HepG2 (cell line): Measurements from ENCODE around the gene MB. TPM values are rescaled to one million over a fixed set of nuclear protein-coding genes. Genes with fewer than 3 reads are reported as not detected.

Experiments
- ATAC-seq: fragments of 200-7000 bp; cut with Tn5 transposase; 3 replicates; pipeline ENCODE4 v1.9.1; 2020; ENCODE audit warnings: mild to moderate bottlenecking, moderate library complexity
- BruUV-seq: library from RNA; stranded (reverse); fragments of 400-500 nt; replicated peaks from 2 replicates; lab custom pipeline; 2021; lab: Mats Ljungman, UMichigan
- CTCF ChIA-PET: fragments of 300-600 bp; formaldehyde crosslinking; extraction: SDS; loops from one replicate; lab custom pipeline; 2021; ENCODE audit warnings: low total read pairs, inconsistent platforms, low intra/inter-chr PET ratio; lab: Yijun Ruan, JAX
- POLR2A ChIA-PET: fragments of 350-600 bp; sonication (Branson Sonifier 250); formaldehyde crosslinking; loops from one replicate; lab custom pipeline; 2020; ENCODE audit warnings: antibody characterized with exemption, inconsistent platforms; lab: Yijun Ruan, JAX
- DNase-seq: peaks from one replicate; pipeline ENCODE4 v3.0.0-alpha.2; 2015; ENCODE audit warnings: low spot score
- FAIRE-seq: peaks from 3 replicates; lab custom pipeline; 2011; peaks lifted over from hg19 to GRCh38; lab: Jason Lieb, UNC
- H2AFZ ChIP-seq: one replicate; pipeline ENCODE4 v1.6.1; 2011; ENCODE audit warnings: low read length, inconsistent platforms
- H3K27ac ChIP-seq: fragments of 300-600 bp; 3 replicates; pipeline ENCODE4 v1.8.0; 2011; ENCODE audit warnings: mixed run types, mild to moderate bottlenecking, mixed read lengths, low read length, inconsistent platforms; ENCODE audit not compliant: insufficient read depth; ENCODE audit errors: extremely low read length
- H3K27me3 ChIP-seq, 2 experiments: fragments of 200-600 bp in 1 of 2; 2 replicates in 1 of 2; 3 replicates in 1 of 2; pipeline versions ENCODE4 v1.6.0 to v1.8.0; 2011; ENCODE audit warnings: low read length in 2 of 2, mild to moderate bottlenecking in 2 of 2, moderate library complexity in 2 of 2, inconsistent platforms in 1 of 2; ENCODE audit not compliant: insufficient read depth in 2 of 2, control insufficient read depth in 1 of 2
- H3K36me3 ChIP-seq, 2 experiments: fragments of 200-600 bp in 1 of 2; replicated peaks in 1 of 2; 2 replicates in 1 of 2; 3 replicates in 1 of 2; pipeline versions ENCODE4 v1.5.1 to v1.8.0; 2011; ENCODE audit warnings: low read length in 2 of 2, inconsistent platforms in 1 of 2; ENCODE audit not compliant: insufficient read depth in 2 of 2, control insufficient read depth in 1 of 2
- H3K4me1 ChIP-seq: 2 replicates; pipeline ENCODE4 v1.5.1; 2012; ENCODE audit warnings: low read length, inconsistent platforms; ENCODE audit not compliant: insufficient read depth
- H3K4me2 ChIP-seq: 2 replicates; pipeline ENCODE4 v1.6.0; 2011; ENCODE audit warnings: low read depth, low read length, inconsistent platforms
- H3K4me3 ChIP-seq, 3 experiments: fragments of 200-600 bp in 1 of 3; sonication (generic), shearing (Covaris generic) in 1 of 3; replicated peaks in 1 of 3; 2 replicates each; pipeline ENCODE4 v1.5.1; 2011 to 2016; ENCODE audit warnings: low read length in 3 of 3, inconsistent platforms in 2 of 3, low read depth in 2 of 3, mild to moderate bottlenecking in 2 of 3, control low read depth in 1 of 3, mixed read lengths in 1 of 3; ENCODE audit not compliant: insufficient read depth in 1 of 3
- H3K79me2 ChIP-seq: one replicate; pipeline ENCODE4 v1.6.1; 2011; ENCODE audit warnings: low read length, inconsistent platforms; ENCODE audit not compliant: insufficient read depth
- H3K9ac ChIP-seq: 2 replicates; pipeline ENCODE4 v1.6.0; 2011; ENCODE audit warnings: mild to moderate bottlenecking, low read depth, low read length, inconsistent platforms; ENCODE audit not compliant: insufficient read depth
- H3K9me3 ChIP-seq: 2 replicates; pipeline ENCODE4 v1.5.1; 2012; ENCODE audit warnings: mild to moderate bottlenecking, low read length
- H4K20me1 ChIP-seq: 2 replicates; pipeline ENCODE4 v1.6.0; 2011; ENCODE audit warnings: inconsistent platforms, mild to moderate bottlenecking, low read length, moderate library complexity; ENCODE audit not compliant: insufficient read depth
- AHR ChIP-seq: IDR thresholded peaks from 2 replicates; pipeline ENCODE4 v1.6.1; 2018; ENCODE audit warnings: missing genetic modification reagents, missing compliant biosample characterization
- MAFF ChIP-seq: IDR thresholded peaks from 2 replicates; pipeline ENCODE4 v1.6.1; 2011; ENCODE audit warnings: low read depth, low read length, improper control_type of control experiment
- MAFG ChIP-seq: sonication (generic); formaldehyde crosslinking; IDR thresholded peaks from 2 replicates; pipeline ENCODE4 v1.5.1; 2020; ENCODE audit warnings: mild to moderate bottlenecking, missing genetic modification reagents
- RXRA ChIP-seq: sonication (generic); formaldehyde crosslinking; IDR thresholded peaks from 2 replicates; pipeline ENCODE4 v1.5.1; 2020; ENCODE audit warnings: missing genetic modification reagents
- TAF1 ChIP-seq: sonication (generic); formaldehyde crosslinking; IDR thresholded peaks from 2 replicates; pipeline ENCODE4 v1.4.0; 2020; ENCODE audit warnings: missing genetic modification reagents
- TBX2 ChIP-seq: sonication (generic); formaldehyde crosslinking; IDR thresholded peaks from 2 replicates; pipeline ENCODE4 v1.5.0; 2020; ENCODE audit warnings: missing genetic modification reagents, mild to moderate bottlenecking, borderline replicate concordance
- ZNF121 ChIP-seq: sonication (generic); formaldehyde crosslinking; IDR thresholded peaks from 2 replicates; pipeline ENCODE4 v1.5.0; 2020; ENCODE audit warnings: mild to moderate bottlenecking, missing genetic modification reagents
- ZNF207 ChIP-seq: fragments of 450-650 bp; IDR thresholded peaks from 2 replicates; pipeline ENCODE4 v1.6.1; 2016; ENCODE audit warnings: antibody characterized with exemption, borderline replicate concordance
- ZNF703 ChIP-seq: sonication (generic); formaldehyde crosslinking; IDR thresholded peaks from 2 replicates; pipeline ENCODE4 v1.5.1; 2020; ENCODE audit warnings: missing genetic modification reagents, mild to moderate bottlenecking, moderate library complexity, borderline replicate concordance
- ZNF746 ChIP-seq: sonication (generic); formaldehyde crosslinking; IDR thresholded peaks from 2 replicates; pipeline ENCODE4 v1.8.0; 2022; ENCODE audit warnings: mild to moderate bottlenecking, missing genetic modification reagents
- WGBS: methylation state at CpG from one replicate; pipeline ENCODE4 v1.1.6; 2017; ENCODE audit warnings: low lambda C conversion rate; 5-methylcytosine and 5-hydroxymethylcytosine counted together
- in situ Hi-C: cut with HindIII; loops from 2 replicates; pipeline ENCODE4 v1.10.0; 2017; ENCODE audit warnings: low pct_unique_long_range_greater_than_20kb; ENCODE audit not compliant: extremely low pct_ligation_motif_present
- intact Hi-C: fragments of 100-400 bp; cut with micrococcal nuclease; formaldehyde crosslinking; loops from one replicate; pipeline ENCODE4 v1.10.0; 2022; ENCODE audit not compliant: unreplicated experiment
- polyA plus RNA-seq, 8 experiments: library from polyadenylated mRNA; depleted of rRNA in 3 of 8; stranded (reverse) in 7 of 8; unstranded in 1 of 8; fragments of >200 nt; fragmentation: Illumina TruSeq in 4 of 8; extraction: Trizol in 4 of 8; gene quantifications; 2 replicates each; pipeline versions ENCODE4 v1.2.1 to v1.2.3, GENCODE V29; 2011 to 2016; ENCODE audit warnings: low read depth in 4 of 8, missing spikeins in 1 of 8, mixed read lengths in 1 of 8; ENCODE audit not compliant: insufficient read depth in 1 of 8
- total RNA-seq, 5 experiments: library from RNA; depleted of rRNA; stranded (reverse); fragments of >200 nt; fragmentation: Illumina TruSeq; extraction: Trizol; gene quantifications; 2 replicates each; pipeline ENCODE4 v1.2.3, GENCODE V29; 2016; ENCODE audit warnings: low read depth in 1 of 5
- TF ChIP-seq, protein P1 (sequence below): conservative IDR thresholded peaks from 2 replicates; pipeline ENCODE4 v1.6.1; 2018; ENCODE audit warnings: missing genetic modification reagents
- TF ChIP-seq, protein P2 (sequence below): sonication (generic); formaldehyde crosslinking; IDR thresholded peaks from 2 replicates; pipeline ENCODE4 v1.4.0; 2020; ENCODE audit warnings: missing genetic modification reagents, borderline replicate concordance
- TF ChIP-seq, protein P3 (sequence below): sonication (generic); formaldehyde crosslinking; IDR thresholded peaks from 2 replicates; pipeline ENCODE4 v1.5.0; 2020; ENCODE audit warnings: missing genetic modification reagents, mild to moderate bottlenecking, borderline replicate concordance
- TF ChIP-seq, protein P4 (sequence below): sonication (generic); formaldehyde crosslinking; IDR thresholded peaks from 2 replicates; pipeline ENCODE4 v1.8.0; 2023; ENCODE audit warnings: mild to moderate bottlenecking, missing genetic modification reagents

Gene MB
- total and polyA plus RNA-seq, 2 of the 13 experiments (the other 11 are each of a cell fraction or from before 2014, with no cell fraction given): 0.07 TPM; not detected in 1

DNA sequence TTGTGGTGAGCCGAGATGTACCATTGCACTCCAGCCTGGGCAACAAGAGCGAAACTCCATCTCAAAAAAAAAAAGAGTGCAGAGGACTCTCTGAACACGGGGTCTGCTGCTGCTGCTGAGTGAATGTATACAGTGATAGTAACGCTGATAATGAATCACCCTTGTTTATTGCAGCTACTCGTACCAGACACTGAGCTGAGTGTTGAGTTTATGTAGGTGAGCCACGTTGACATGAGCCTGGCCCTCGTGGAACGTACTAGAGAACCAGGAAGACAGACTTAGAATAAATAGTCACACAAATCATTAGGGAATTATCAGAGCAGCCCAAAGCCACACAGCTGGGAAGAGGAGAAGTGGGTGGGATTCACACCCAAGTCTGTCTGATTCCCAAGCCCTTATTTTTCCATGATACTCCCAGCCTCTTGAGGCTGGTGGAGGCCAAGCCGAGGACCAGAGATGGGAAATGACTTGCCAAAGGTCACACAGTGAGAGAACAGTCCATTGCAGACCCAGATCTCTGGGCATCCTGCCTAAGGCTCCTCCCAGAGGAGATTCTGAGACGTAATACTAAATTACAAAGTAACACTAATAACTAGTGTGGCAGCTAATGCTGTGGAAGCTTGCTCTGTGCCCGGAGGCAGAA, 34.8 kb downstream of the MB start (continued):
- TF ChIP-seq ZNF207: no peak
- TF ChIP-seq, protein P1, sequence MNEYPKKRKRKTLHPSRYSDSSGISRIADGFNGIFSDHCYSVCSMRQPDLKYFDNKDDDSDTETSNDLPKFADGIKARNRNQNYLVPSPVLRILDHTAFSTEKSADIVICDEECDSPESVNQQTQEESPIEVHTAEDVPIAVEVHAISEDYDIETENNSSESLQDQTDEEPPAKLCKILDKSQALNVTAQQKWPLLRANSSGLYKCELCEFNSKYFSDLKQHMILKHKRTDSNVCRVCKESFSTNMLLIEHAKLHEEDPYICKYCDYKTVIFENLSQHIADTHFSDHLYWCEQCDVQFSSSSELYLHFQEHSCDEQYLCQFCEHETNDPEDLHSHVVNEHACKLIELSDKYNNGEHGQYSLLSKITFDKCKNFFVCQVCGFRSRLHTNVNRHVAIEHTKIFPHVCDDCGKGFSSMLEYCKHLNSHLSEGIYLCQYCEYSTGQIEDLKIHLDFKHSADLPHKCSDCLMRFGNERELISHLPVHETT: no peak

DNA sequence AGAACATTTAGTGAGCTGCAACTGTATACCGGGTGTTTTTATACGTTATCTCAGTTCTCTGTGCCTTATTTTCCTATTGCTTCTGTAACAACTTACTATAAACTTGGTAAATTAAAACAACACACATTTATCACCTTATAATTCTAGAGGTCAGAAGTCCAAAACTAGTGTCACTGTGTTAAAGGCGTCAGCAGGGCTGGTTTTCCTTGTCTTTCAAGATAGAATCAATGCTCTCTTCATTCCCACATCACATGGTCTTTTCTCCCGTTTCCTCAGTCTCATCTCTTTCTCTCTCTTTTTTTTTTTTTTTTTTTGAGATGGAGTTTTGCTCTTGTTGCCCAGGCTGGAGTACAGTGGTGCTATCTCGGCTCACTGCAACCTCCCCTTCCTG, 36.1 kb downstream of the MB start:
- ChIA-PET CTCF (no interaction called here), POLR2A (no interaction called here)
- intact Hi-C loops (no loop called here), in situ Hi-C loops (loop anchor here (5.0 kb wide), 1 partner anchor 149 kb away; no protein-coding TSS in a partner anchor)
- no peak for DNase-seq
- no peaks in the 10 kb centered on the region for H3K9me3 ChIP-seq
- no peak overlapping the region for H3K4me3 ChIP-seq
- no peak for FAIRE-seq
- H2AFZ ChIP-seq: no peak overlapping the region
- no peaks in the 10 kb centered on the region for H3K4me1 ChIP-seq
- no TSS peak for BruUV-seq
- WGBS: 38% methylated on average over 5 of the region's 5 CpGs
- no peak overlapping the region for H3K27ac ChIP-seq
- no peaks in the 10 kb centered on the region for H3K36me3 ChIP-seq
- H3K79me2 ChIP-seq: no peaks in the 10 kb centered on the region
- ATAC-seq: no peak
- no peaks in the 10 kb centered on the region for H3K27me3 ChIP-seq
- H4K20me1 ChIP-seq: no peaks in the 10 kb centered on the region
- H3K4me2 ChIP-seq: no peak overlapping the region
- TF ChIP-seq ZNF746 (CRISPR knock-in tag) (no peak), MAFG (CRISPR knock-in tag) (no peak), MAFF (no peak), TBX2 (CRISPR knock-in tag) (no peak), AHR (CRISPR knock-in tag) (no peak), ZNF703 (no peak), ZNF121 (CRISPR knock-in tag) (no peak), RXRA (no peak), TAF1 (CRISPR knock-in tag) (no peak)
- TF ChIP-seq, protein P2, sequence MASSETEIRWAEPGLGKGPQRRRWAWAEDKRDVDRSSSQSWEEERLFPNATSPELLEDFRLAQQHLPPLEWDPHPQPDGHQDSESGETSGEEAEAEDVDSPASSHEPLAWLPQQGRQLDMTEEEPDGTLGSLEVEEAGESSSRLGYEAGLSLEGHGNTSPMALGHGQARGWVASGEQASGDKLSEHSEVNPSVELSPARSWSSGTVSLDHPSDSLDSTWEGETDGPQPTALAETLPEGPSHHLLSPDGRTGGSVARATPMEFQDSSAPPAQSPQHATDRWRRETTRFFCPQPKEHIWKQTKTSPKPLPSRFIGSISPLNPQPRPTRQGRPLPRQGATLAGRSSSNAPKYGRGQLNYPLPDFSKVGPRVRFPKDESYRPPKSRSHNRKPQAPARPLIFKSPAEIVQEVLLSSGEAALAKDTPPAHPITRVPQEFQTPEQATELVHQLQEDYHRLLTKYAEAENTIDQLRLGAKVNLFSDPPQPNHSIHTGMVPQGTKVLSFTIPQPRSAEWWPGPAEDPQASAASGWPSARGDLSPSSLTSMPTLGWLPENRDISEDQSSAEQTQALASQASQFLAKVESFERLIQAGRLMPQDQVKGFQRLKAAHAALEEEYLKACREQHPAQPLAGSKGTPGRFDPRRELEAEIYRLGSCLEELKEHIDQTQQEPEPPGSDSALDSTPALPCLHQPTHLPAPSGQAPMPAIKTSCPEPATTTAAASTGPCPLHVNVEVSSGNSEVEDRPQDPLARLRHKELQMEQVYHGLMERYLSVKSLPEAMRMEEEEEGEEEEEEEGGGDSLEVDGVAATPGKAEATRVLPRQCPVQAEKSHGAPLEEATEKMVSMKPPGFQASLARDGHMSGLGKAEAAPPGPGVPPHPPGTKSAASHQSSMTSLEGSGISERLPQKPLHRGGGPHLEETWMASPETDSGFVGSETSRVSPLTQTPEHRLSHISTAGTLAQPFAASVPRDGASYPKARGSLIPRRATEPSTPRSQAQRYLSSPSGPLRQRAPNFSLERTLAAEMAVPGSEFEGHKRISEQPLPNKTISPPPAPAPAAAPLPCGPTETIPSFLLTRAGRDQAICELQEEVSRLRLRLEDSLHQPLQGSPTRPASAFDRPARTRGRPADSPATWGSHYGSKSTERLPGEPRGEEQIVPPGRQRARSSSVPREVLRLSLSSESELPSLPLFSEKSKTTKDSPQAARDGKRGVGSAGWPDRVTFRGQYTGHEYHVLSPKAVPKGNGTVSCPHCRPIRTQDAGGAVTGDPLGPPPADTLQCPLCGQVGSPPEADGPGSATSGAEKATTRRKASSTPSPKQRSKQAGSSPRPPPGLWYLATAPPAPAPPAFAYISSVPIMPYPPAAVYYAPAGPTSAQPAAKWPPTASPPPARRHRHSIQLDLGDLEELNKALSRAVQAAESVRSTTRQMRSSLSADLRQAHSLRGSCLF (CRISPR knock-in tag): no peak
- TF ChIP-seq, protein P3, sequence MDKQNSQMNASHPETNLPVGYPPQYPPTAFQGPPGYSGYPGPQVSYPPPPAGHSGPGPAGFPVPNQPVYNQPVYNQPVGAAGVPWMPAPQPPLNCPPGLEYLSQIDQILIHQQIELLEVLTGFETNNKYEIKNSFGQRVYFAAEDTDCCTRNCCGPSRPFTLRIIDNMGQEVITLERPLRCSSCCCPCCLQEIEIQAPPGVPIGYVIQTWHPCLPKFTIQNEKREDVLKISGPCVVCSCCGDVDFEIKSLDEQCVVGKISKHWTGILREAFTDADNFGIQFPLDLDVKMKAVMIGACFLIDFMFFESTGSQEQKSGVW: no peak
- TF ChIP-seq, protein P4, sequence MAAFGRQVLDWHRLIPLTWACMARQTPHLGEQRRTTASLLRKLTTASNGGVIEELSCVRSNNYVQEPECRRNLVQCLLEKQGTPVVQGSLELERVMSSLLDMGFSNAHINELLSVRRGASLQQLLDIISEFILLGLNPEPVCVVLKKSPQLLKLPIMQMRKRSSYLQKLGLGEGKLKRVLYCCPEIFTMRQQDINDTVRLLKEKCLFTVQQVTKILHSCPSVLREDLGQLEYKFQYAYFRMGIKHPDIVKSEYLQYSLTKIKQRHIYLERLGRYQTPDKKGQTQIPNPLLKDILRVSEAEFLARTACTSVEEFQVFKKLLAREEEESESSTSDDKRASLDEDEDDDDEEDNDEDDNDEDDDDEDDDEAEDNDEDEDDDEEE (CRISPR knock-in tag): no peak
- H3K9ac ChIP-seq: no peak overlapping the region
